BE2C (cell line): ENCODE data around the gene CD6.

Experiments used
- DNase-seq: peaks from one replicate; pipeline ENCODE4 v3.0.0-alpha.2; 2020
- H3K27me3 ChIP-seq: fragments of 250-450 bp; sonication (Bioruptor Pico); 2 replicates; pipeline ENCODE4 v1.5.1; 2020; ENCODE audit warnings: mild to moderate bottlenecking
- H3K36me3 ChIP-seq: fragments of 250-450 bp; sonication (Bioruptor Pico); 2 replicates; pipeline ENCODE4 v1.5.1; 2020; ENCODE audit warnings: mild to moderate bottlenecking
- H3K4me1 ChIP-seq: fragments of 250-450 bp; sonication (Bioruptor Pico); 2 replicates; pipeline ENCODE4 v1.5.1; 2020
- H3K4me3 ChIP-seq: 2 replicates; pipeline ENCODE4 v1.5.1; 2011; ENCODE audit warnings: low read depth, low read length
- H3K9me3 ChIP-seq: fragments of 250-450 bp; sonication (Bioruptor Pico); 2 replicates; pipeline ENCODE4 v1.5.1; 2020
- TF ChIP-seq, protein P1 (sequence below): IDR thresholded peaks from 2 replicates; pipeline ENCODE4 v1.5.1; 2012; ENCODE audit warnings: mild to moderate bottlenecking, low read depth, low read length

CD6 gene

DNA sequence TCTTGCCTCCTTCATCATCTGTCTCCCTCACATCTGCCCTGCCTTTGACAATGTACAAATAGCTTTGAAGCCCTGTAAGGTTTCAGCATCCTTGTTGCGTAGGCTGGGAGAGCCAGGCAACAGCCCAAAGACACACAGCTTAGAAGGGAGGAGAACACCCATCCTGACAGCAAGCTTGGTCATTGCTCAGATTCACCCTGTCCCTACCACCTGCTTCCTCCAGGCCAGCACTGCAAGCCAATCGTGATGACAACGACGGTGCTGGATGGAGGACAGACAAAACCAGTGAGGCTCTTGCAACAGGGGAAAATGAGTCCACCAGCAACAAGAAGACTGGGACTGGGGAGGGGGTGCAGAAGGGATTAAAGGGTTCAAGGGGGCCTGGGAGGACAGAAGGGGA, 97.9 kb downstream of the CD6 start:
- H3K36me3 ChIP-seq, result no peaks in the 10 kb centered on the region
- no peaks in the 10 kb centered on the region for H3K27me3 ChIP-seq
- no peak overlapping the region for H3K4me3 ChIP-seq
- TF ChIP-seq, protein P1, sequence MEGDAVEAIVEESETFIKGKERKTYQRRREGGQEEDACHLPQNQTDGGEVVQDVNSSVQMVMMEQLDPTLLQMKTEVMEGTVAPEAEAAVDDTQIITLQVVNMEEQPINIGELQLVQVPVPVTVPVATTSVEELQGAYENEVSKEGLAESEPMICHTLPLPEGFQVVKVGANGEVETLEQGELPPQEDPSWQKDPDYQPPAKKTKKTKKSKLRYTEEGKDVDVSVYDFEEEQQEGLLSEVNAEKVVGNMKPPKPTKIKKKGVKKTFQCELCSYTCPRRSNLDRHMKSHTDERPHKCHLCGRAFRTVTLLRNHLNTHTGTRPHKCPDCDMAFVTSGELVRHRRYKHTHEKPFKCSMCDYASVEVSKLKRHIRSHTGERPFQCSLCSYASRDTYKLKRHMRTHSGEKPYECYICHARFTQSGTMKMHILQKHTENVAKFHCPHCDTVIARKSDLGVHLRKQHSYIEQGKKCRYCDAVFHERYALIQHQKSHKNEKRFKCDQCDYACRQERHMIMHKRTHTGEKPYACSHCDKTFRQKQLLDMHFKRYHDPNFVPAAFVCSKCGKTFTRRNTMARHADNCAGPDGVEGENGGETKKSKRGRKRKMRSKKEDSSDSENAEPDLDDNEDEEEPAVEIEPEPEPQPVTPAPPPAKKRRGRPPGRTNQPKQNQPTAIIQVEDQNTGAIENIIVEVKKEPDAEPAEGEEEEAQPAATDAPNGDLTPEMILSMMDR, result no peak
- DNase-seq, result no peak
- no peaks in the 10 kb centered on the region for H3K9me3 ChIP-seq
- H3K4me1 ChIP-seq, result no peaks in the 10 kb centered on the region
